GM20000 (cell line): ENCODE measurements around the gene TMEM250.

Source experiments
- DNase-seq: peaks from one replicate; pipeline ENCODE4 v3.0.0; 2012; ENCODE audit warnings: low spot score
- TF ChIP-seq, protein P1 (sequence below): IDR thresholded peaks from 2 replicates; pipeline ENCODE4 v1.5.1; 2012; ENCODE audit warnings: mild to moderate bottlenecking, control low read depth; ENCODE audit errors: extremely low read depth, missing control alignments

TMEM250 gene

DNA sequence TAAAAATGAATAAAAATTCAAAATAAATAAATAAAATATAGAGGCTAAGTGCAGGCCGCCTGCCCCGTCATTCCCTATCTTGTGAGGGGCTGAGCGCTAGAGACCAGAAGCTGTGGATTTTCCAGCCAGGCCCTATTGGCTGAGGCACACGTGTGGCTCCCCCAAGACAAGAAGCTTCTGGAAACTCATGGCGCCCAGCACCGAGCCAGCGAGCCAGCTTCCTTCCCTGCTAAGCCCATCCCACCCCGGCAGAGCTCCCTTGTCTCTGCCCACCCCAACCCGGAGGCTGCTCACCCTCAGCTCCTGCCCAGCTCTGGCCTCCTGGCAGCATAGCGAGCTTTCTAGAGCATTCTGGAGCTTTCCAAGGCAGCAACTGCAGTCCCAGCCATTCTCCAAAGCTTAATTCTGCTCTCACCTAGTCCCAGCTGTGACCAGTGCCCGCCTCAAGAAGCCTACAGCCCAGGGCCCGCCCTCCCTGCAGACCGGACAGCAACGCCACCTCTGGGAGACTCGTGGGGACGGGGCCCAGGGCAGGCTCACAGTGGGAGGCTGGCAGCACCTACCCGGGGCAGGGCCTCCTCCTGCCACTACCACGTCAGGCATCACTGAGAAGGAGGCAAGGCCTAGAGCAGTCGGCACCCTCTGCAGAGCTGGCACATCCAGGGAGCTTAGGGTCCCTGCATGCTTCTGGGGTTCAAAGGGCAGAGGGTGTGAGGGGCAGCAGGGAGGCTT is 23.2 kb upstream of the TMEM250 start:
- no peak for DNase-seq

DNA sequence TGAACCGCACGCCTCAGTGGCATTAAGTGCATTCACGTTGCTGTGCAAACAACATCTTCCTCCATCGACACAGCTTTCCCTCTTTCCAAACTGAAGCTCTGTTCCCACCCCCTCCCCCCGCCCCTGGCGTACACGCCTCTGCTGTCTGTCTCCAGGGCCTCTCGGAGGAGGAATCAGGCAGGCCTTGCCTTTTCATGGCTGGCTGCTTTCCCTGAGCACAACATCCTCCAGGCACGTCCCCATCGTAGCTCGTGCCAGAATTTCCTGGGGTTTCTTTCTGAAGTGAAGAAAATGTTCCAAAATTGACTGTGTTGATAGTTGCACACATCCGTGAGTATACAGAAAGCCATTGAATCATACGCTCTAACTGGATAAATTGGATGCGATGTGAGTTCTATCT is 22.3 kb upstream of the TMEM250 start:
- TF ChIP-seq, protein P1, sequence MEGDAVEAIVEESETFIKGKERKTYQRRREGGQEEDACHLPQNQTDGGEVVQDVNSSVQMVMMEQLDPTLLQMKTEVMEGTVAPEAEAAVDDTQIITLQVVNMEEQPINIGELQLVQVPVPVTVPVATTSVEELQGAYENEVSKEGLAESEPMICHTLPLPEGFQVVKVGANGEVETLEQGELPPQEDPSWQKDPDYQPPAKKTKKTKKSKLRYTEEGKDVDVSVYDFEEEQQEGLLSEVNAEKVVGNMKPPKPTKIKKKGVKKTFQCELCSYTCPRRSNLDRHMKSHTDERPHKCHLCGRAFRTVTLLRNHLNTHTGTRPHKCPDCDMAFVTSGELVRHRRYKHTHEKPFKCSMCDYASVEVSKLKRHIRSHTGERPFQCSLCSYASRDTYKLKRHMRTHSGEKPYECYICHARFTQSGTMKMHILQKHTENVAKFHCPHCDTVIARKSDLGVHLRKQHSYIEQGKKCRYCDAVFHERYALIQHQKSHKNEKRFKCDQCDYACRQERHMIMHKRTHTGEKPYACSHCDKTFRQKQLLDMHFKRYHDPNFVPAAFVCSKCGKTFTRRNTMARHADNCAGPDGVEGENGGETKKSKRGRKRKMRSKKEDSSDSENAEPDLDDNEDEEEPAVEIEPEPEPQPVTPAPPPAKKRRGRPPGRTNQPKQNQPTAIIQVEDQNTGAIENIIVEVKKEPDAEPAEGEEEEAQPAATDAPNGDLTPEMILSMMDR = no peak
- no peak for DNase-seq

More for the DNA sequence above, 23.2 kb upstream of the TMEM250 start:
- TF ChIP-seq, protein P1 = no peak

DNA sequence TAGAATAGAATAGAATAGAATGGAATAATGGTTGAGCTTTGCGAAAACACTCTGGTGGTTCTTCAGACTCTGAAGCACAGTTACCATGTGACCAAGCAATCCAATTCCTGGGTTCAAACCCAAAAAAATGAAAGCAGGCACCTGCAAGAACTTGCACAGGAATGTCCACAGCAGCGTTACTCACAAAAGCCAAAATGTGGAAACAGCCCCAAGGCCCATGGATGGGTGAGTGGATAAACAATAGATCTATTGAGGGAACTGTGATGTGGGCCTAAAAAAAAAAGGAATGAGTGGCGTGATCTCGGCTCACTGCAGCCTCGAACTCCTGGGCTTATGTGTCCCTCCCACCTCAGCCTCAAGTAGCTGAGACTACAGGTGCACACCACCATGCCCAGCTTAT is 21.4 kb upstream of the TMEM250 start:
- TF ChIP-seq, protein P1 = no peak
- no peak for DNase-seq

DNA sequence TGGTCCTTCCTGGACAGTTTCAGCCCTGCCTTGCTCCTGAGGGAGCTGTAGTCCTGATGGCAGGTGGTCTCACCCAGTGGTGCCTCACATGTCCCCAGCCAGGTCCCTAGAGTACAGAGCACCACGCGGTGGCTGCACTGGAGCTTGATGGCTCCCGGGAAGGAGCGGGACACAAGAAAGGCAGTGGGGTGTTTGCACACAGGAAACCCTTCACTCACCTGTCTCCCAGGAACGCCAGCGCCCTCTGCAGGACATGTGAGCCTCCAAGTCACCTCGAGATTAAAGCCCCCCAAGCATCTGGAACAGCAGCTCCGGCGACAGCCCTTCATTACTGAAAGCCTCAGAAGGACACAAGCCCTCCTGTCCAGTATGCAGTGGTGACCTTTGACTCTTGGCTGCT is 19.9 kb upstream of the TMEM250 start:
- TF ChIP-seq, protein P1 = peak; percentile 19
- peak; percentile 74 for DNase-seq

DNA sequence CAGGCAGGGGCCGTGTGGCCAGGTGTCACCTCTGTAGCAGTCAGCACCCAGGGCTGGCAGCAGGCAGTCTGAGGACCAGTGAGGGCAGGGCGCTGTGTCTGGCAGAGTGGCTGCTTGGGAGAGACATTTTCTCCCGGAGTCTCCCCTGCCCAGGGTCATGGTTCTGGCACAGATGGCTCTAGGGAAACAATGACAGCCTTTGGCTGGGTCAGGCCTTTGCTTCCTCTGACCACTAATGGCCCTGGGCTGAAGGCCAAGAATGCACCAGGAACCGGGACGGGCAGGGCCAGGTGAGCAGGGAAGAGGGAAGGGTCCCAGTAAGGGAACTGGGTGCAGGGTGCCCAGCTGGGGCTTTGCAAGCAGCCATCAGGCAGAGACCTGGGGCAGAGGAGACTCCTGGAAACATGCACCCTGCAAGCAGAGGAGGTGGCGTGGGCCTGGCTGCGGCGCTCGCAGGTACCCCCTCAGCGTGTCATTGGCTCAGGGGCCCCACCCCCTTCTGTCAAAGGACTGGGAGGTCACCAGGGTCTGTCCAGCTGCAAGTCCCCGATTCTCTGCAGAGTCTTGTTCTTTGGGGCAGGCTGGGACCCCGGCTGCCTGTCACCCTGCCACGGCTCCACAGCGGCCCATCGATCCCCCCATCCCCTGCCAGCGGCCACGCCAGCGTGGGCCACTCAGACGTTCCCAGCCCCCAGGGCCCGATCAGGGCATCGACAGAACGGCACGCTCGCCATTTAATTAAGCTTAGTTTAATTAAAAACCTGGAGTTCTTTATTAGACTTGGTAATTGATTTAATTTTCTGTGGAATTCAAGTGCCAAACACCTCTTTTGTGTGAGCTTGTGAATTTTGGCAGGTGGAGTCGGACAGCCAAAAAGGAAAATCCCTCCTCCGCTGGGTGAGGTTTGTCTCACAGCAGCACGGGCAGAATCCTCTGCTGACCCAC is 18.9 kb upstream of the TMEM250 start:
- TF ChIP-seq, protein P1 = no peak
- DNase-seq = no peak

DNA sequence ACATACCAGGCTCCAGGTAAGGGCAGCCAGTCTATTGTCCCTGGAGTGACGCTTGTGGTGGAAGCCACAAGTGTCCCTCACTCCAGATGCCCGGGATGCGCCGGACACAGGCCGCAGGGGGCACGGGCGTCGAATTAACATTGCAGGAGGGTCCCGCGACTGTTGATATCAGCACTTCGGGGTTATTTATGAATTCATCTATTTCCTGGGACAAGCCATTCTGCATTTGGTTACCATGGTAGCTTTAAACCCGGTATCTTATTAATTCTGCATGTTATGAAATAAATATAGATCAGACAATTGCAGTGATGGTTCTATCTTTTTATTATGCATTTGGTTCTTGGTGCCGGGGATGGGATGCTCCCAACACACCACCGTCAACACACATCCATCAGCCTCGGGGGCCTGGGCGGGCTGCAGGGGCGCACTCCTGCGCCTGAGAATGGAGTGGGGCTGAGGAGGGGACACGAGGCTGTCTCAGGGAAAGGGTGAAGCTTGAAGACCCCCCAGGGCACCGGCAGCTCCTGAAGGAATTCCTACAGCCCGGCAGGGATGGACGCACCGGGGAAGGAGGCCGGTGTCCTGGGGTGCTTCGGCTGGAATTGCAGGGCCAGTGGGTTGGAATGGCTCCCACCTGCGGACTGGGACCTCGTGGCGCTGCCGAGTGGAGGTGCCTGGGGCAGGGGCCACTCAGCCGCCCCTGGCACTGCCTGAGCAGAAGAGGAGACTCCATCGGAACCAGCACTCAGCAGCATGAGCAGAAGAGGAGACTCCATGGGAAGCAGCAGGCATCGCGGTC is 17.7 kb upstream of the TMEM250 start:
- no peak for DNase-seq

More for the DNA sequence above, 17.7 kb upstream of the TMEM250 start:
- TF ChIP-seq, protein P1 = no peak
